ENCODE measurements around the gene SERTM1. TPM values are rescaled to one million over a fixed set of nuclear protein-coding genes. Genes with fewer than 3 reads are reported as not detected.

Gene SERTM1
- total and polyA plus RNA-seq, 5 donors from 2014 or later, result not detected

- peaks cover 0 to 2% (median 0%) of the 10 kb centered on the region in 7 donors for H3K9me3 Mint-ChIP-seq
- Histone ChIP-seq H3K4me3 (ENCODE audit: low read depth, low read length) (no peak overlapping the region), H3K9me3 (ENCODE audit: control insufficient read depth in 2 of 2, low read length in 2 of 2) (no peaks in the 10 kb centered on the region), H3K4me1 (ENCODE audit: control insufficient read depth, insufficient read depth, low read length, poor library complexity, severe bottlenecking) (no peaks in the 10 kb centered on the region), H3K36me3 (ENCODE audit: control insufficient read depth, insufficient read depth, low read length) (no peaks in the 10 kb centered on the region), H3K27me3 (ENCODE audit: control insufficient read depth, insufficient read depth, low read length) (no peaks in the 10 kb centered on the region), H3K27ac (ENCODE audit: insufficient read depth, low read length, poor library complexity, severe bottlenecking) (no peak overlapping the region)
- DNase-seq, result no peak
- no peak overlapping the region for H3K4me3 Mint-ChIP-seq
- H3K27me3 Mint-ChIP-seq, result peaks cover 9% of the 10 kb centered on the region
- no peak overlapping the region for H3K27ac Mint-ChIP-seq
- H3K36me3 Mint-ChIP-seq, result no peaks in the 10 kb centered on the region
- no peak for ATAC-seq (ENCODE audit: low read depth in 2 of 2)
- no peaks in the 10 kb centered on the region for H3K4me1 Mint-ChIP-seq
Observed at GRCh38 chr13:36683701-36684100, 9.9 kb downstream of the SERTM1 start.

- H3K36me3 ChIP-seq (ENCODE audit: control insufficient read depth, insufficient read depth, low read length), result no peaks in the 10 kb centered on the region
- H3K27me3 ChIP-seq (ENCODE audit: control insufficient read depth, insufficient read depth, low read length), result no peaks in the 10 kb centered on the region
- DNase-seq (no peak), ATAC-seq (ENCODE audit: low read depth in 2 of 2) (no peak)
- peaks cover 0 to 2% (median 0%) of the 10 kb centered on the region in 7 donors for H3K9me3 Mint-ChIP-seq
- H3K9me3 ChIP-seq (ENCODE audit: control insufficient read depth in 2 of 2, low read length in 2 of 2), result no peaks in the 10 kb centered on the region
- H3K36me3 Mint-ChIP-seq, result no peaks in the 10 kb centered on the region
- no peak overlapping the region for H3K27ac Mint-ChIP-seq
- no peaks in the 10 kb centered on the region for H3K4me1 Mint-ChIP-seq
- peaks cover 4% of the 10 kb centered on the region for H3K27me3 Mint-ChIP-seq
- H3K4me3 ChIP-seq (ENCODE audit: low read depth, low read length), result no peak overlapping the region
- H3K4me1 ChIP-seq (ENCODE audit: control insufficient read depth, insufficient read depth, low read length, poor library complexity, severe bottlenecking), result no peaks in the 10 kb centered on the region
- H3K27ac ChIP-seq (ENCODE audit: insufficient read depth, low read length, poor library complexity, severe bottlenecking), result no peak overlapping the region
- H3K4me3 Mint-ChIP-seq, result no peak overlapping the region
Observed at GRCh38 chr13:36685927-36686326, 12.1 kb downstream of the SERTM1 start.

GRCh38 chr13:36696410-36697010 lies 22.7 kb downstream of the SERTM1 start:
- ATAC-seq (ENCODE audit: low read depth in 2 of 2), result no peak
- Mint-ChIP-seq H3K27me3 (peaks cover 12% of the 10 kb centered on the region), H3K4me1 (no peaks in the 10 kb centered on the region)

DNA sequence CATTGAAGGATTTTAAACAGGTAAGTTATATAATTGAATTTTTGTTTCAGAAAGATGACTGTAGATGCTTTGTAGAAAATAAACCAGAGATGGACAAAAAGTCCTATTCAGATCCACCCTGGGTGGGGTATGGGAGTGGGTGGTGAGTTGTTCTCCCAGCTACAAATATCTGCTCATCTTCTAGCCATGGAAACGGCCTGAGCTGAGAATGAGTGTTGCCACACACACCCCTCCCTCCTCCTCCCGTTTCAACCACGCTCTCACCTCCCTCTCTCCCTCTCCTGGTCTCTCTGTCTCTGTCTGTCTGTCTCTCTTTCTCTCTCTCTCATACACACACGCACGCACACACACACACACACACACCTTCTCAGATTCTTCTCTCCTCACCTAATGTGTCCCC lies 26.4 kb downstream of the SERTM1 start:
- Mint-ChIP-seq H3K4me3 (no peak overlapping the region), H3K4me1 (no peaks in the 10 kb centered on the region)

More at GRCh38 chr13:36696410-36697010, 22.7 kb downstream of the SERTM1 start:
- Mint-ChIP-seq H3K9me3 (peaks cover 0 to 3% (median 0%) of the 10 kb centered on the region in 7 donors), H3K36me3 (no peaks in the 10 kb centered on the region), H3K27ac (no peak overlapping the region), H3K4me3 (no peak overlapping the region)
- H3K4me1 ChIP-seq (ENCODE audit: control insufficient read depth, insufficient read depth, low read length, poor library complexity, severe bottlenecking), result no peaks in the 10 kb centered on the region
- H3K36me3 ChIP-seq (ENCODE audit: control insufficient read depth, insufficient read depth, low read length), result no peaks in the 10 kb centered on the region
- no peak overlapping the region for H3K4me3 ChIP-seq (ENCODE audit: low read depth, low read length)
- no peak for DNase-seq
- no peaks in the 10 kb centered on the region for H3K27me3 ChIP-seq (ENCODE audit: control insufficient read depth, insufficient read depth, low read length)
- H3K27ac ChIP-seq (ENCODE audit: insufficient read depth, low read length, poor library complexity, severe bottlenecking), result no peak overlapping the region
- H3K9me3 ChIP-seq (ENCODE audit: control insufficient read depth in 2 of 2, low read length in 2 of 2), result no peaks in the 10 kb centered on the region

DNA sequence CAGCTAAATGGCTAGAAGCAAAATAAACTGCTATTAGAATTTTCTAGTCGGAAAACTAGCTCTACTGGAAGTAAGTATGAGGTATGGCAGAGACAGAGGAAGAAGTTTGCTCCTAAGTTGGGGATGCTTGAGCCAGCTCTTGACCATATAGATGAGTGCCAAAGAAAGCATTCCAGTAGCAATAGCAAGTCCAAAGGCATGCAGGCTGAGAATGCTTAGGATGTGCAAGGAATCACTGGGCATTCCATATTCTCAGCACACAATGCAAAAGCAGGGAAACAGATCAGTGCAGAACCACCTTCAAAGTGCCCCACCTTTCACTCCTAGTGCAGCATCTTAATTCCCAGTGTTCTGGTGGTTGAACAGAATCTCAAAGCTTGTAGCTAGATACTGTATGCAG lies 32.9 kb downstream of the SERTM1 start:
- Histone ChIP-seq H3K27me3 (ENCODE audit: control insufficient read depth, insufficient read depth, low read length) (peaks cover 1% of the 10 kb centered on the region), H3K4me1 (ENCODE audit: control insufficient read depth, insufficient read depth, low read length, poor library complexity, severe bottlenecking) (no peaks in the 10 kb centered on the region), H3K36me3 (ENCODE audit: control insufficient read depth, insufficient read depth, low read length) (no peaks in the 10 kb centered on the region), H3K27ac (ENCODE audit: insufficient read depth, low read length, poor library complexity, severe bottlenecking) (no peak overlapping the region), H3K4me3 (ENCODE audit: low read depth, low read length) (no peak overlapping the region), H3K9me3 (ENCODE audit: control insufficient read depth in 2 of 2, low read length in 2 of 2) (no peaks in the 10 kb centered on the region)
- peaks cover 4% of the 10 kb centered on the region for H3K27me3 Mint-ChIP-seq
- no peak overlapping the region for H3K27ac Mint-ChIP-seq
- ATAC-seq (ENCODE audit: low read depth in 2 of 2) (no peak), DNase-seq (no peak)
- H3K4me1 Mint-ChIP-seq, result no peaks in the 10 kb centered on the region
- no peak overlapping the region for H3K4me3 Mint-ChIP-seq
- H3K36me3 Mint-ChIP-seq, result no peaks in the 10 kb centered on the region
- H3K9me3 Mint-ChIP-seq, result peaks cover 0 to 2% (median 0%) of the 10 kb centered on the region in 7 donors

More for the DNA sequence above, 26.4 kb downstream of the SERTM1 start:
- H3K9me3 ChIP-seq (ENCODE audit: control insufficient read depth in 2 of 2, low read length in 2 of 2), result no peaks in the 10 kb centered on the region
- H3K27ac ChIP-seq (ENCODE audit: insufficient read depth, low read length, poor library complexity, severe bottlenecking), result no peak overlapping the region
- H3K27me3 Mint-ChIP-seq, result peaks cover 16% of the 10 kb centered on the region
- no peak for ATAC-seq (ENCODE audit: low read depth in 2 of 2)
- H3K9me3 Mint-ChIP-seq, result peaks cover 0 to 4% (median 0%) of the 10 kb centered on the region in 7 donors
- H3K36me3 ChIP-seq (ENCODE audit: control insufficient read depth, insufficient read depth, low read length), result no peaks in the 10 kb centered on the region
- no peak overlapping the region for H3K27ac Mint-ChIP-seq
- H3K4me1 ChIP-seq (ENCODE audit: control insufficient read depth, insufficient read depth, low read length, poor library complexity, severe bottlenecking), result no peaks in the 10 kb centered on the region
- H3K27me3 ChIP-seq (ENCODE audit: control insufficient read depth, insufficient read depth, low read length), result no peaks in the 10 kb centered on the region
- H3K36me3 Mint-ChIP-seq, result no peaks in the 10 kb centered on the region
- H3K4me3 ChIP-seq (ENCODE audit: low read depth, low read length), result no peak overlapping the region
- no peak for DNase-seq

DNA sequence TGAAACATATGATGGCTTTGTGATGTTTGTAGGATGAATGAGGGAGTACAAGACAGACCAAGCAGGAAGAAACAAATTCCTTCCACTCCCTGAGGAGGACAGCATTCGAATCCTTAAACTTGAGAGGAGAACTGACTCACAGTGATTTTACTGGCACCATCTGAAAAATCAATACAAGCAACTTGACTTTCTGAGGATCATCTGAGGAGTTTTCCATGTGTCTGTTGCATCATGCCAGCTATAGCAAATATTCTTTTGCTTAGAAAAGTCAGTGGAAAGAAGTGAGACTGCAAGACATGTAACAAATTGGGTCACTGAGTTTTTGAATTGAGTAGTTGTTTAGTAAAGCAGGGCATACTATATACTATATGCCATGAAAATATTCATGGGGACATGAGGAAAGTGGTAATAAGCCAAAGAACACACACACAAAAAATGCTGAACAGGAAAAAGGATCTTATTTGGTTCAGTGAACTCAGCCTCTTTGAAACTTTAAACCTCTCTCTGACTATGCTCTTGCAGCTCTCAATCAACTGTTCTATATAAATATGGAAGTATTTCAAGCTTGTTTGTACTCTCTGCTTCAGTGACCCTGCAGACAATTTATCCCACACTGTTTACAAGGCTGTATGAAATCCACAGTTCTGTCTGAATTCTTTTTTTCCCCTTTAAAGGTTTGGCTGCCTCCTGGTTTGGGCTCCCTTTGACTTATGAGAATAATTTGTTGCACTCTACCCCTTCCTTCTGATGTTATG lies 35.5 kb downstream of the SERTM1 start:
- Mint-ChIP-seq H3K27ac (no peak overlapping the region), H3K4me3 (no peak overlapping the region), H3K27me3 (peaks cover 7% of the 10 kb centered on the region), H3K4me1 (no peaks in the 10 kb centered on the region), H3K9me3 (peaks cover 0 to 3% (median 0%) of the 10 kb centered on the region in 7 donors), H3K36me3 (no peaks in the 10 kb centered on the region)
- H3K4me1 ChIP-seq (ENCODE audit: control insufficient read depth, insufficient read depth, low read length, poor library complexity, severe bottlenecking), result no peaks in the 10 kb centered on the region
- H3K4me3 ChIP-seq (ENCODE audit: low read depth, low read length), result no peak overlapping the region
- H3K36me3 ChIP-seq (ENCODE audit: control insufficient read depth, insufficient read depth, low read length), result no peaks in the 10 kb centered on the region
- H3K27ac ChIP-seq (ENCODE audit: insufficient read depth, low read length, poor library complexity, severe bottlenecking), result no peak overlapping the region
- peaks cover 1% of the 10 kb centered on the region for H3K27me3 ChIP-seq (ENCODE audit: control insufficient read depth, insufficient read depth, low read length)
- DNase-seq (no peak), ATAC-seq (ENCODE audit: low read depth in 2 of 2) (no peak)
- no peaks in the 10 kb centered on the region for H3K9me3 ChIP-seq (ENCODE audit: control insufficient read depth in 2 of 2, low read length in 2 of 2)

DNA sequence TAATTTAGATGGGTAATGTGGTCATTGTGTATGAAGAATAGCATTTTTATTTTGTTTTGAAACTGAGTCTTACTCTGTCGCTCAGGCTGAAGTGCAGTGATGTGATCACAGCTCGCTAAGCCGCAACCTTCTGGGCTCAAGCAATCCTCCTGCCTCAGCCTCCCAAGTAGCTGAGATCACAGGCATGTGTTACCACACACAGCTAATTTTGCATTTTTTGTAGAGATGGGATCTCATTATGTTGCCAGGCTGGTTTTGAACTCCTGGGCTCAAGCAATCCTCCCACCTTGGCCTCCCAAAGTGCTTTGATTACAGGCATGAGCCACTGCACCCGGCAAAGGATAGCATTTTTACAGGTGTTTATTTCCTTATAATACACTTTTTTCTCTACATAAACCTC lies 36.6 kb downstream of the SERTM1 start:
- H3K36me3 Mint-ChIP-seq, result no peaks in the 10 kb centered on the region
- H3K4me3 Mint-ChIP-seq, result no peak overlapping the region
- no peaks in the 10 kb centered on the region for H3K4me1 Mint-ChIP-seq
- Histone ChIP-seq H3K4me1 (ENCODE audit: control insufficient read depth, insufficient read depth, low read length, poor library complexity, severe bottlenecking) (no peaks in the 10 kb centered on the region), H3K27ac (ENCODE audit: insufficient read depth, low read length, poor library complexity, severe bottlenecking) (no peak overlapping the region), H3K27me3 (ENCODE audit: control insufficient read depth, insufficient read depth, low read length) (peaks cover 1% of the 10 kb centered on the region), H3K36me3 (ENCODE audit: control insufficient read depth, insufficient read depth, low read length) (no peaks in the 10 kb centered on the region), H3K9me3 (ENCODE audit: control insufficient read depth in 2 of 2, low read length in 2 of 2) (no peaks in the 10 kb centered on the region), H3K4me3 (ENCODE audit: low read depth, low read length) (no peak overlapping the region)
- H3K27ac Mint-ChIP-seq, result peak overlapping the region in 1 of 3 donors; percentile 29
- H3K9me3 Mint-ChIP-seq, result peaks cover 0 to 3% (median 0%) of the 10 kb centered on the region in 7 donors
- ATAC-seq (ENCODE audit: low read depth in 2 of 2), result no peak
- peaks cover 12% of the 10 kb centered on the region for H3K27me3 Mint-ChIP-seq
- no peak for DNase-seq

DNA sequence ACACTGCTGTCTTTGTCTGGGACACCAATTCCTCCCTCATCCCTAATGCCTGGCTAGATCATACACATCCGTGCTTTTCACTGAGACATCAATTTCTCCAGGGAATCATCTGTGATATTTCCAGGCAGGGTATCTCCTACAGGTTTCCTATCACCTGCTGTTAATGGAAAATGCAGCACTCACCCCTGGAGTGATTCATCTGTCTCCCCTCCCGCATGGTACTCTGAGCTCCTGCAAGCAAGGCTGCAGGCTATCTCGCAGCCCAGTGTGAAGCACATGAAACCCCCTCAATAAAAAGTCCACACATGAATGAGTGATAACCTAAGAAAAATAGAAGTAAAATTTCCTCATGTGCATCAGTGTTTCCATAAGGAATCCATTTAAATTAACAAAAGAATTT lies 38.5 kb downstream of the SERTM1 start:
- DNase-seq (no peak), ATAC-seq (ENCODE audit: low read depth in 2 of 2) (no peak)
- Mint-ChIP-seq H3K36me3 (no peaks in the 10 kb centered on the region), H3K4me1 (no peaks in the 10 kb centered on the region), H3K4me3 (no peak overlapping the region), H3K27ac (no peak overlapping the region), H3K27me3 (peaks cover 12% of the 10 kb centered on the region), H3K9me3 (peaks cover 0 to 3% (median 0%) of the 10 kb centered on the region in 7 donors)
- Histone ChIP-seq H3K27me3 (ENCODE audit: control insufficient read depth, insufficient read depth, low read length) (no peaks in the 10 kb centered on the region), H3K9me3 (ENCODE audit: control insufficient read depth in 2 of 2, low read length in 2 of 2) (no peaks in the 10 kb centered on the region), H3K4me3 (ENCODE audit: low read depth, low read length) (no peak overlapping the region), H3K27ac (ENCODE audit: insufficient read depth, low read length, poor library complexity, severe bottlenecking) (no peak overlapping the region), H3K4me1 (ENCODE audit: control insufficient read depth, insufficient read depth, low read length, poor library complexity, severe bottlenecking) (no peaks in the 10 kb centered on the region), H3K36me3 (ENCODE audit: control insufficient read depth, insufficient read depth, low read length) (no peaks in the 10 kb centered on the region)

Data from CD4-positive, CD25-positive, alpha-beta regulatory T cell (primary cell).